Measurements from ENCODE around the gene PC. TPM values are rescaled to one million over a fixed set of nuclear protein-coding genes. Genes with fewer than 3 reads are reported as not detected.
A peak's percentile ranks its signal among the peaks of the same experiment; 100 is the strongest.

PC gene
- total and polyA plus RNA-seq, 9 of the 15 experiments (the other 6 are each of a cell fraction or from before 2014, with no cell fraction given) = 0.94 to 38.0 (median 8.7) TPM

- H4K20me1 ChIP-seq (replicated peaks; ENCODE audit: control insufficient read depth, insufficient read depth, low read length) = 0 out of 2 replicates have a peak, but pooled peaks cover 3% of the 10 kb centered on the region
- peaks cover 10 to 75% of the 10 kb centered on the region in 2 experiments; a peak in 4 of 5 replicates for H3K4me1 ChIP-seq (replicated peaks in 1 of 2; ENCODE audit: control insufficient read depth in 2 of 2, insufficient read depth in 2 of 2, low read length in 2 of 2)
- H3K9me1 ChIP-seq (ENCODE audit: control insufficient read depth, insufficient read depth, low read length) = no peaks in the 10 kb centered on the region
- H3K9ac ChIP-seq (ENCODE audit: insufficient read depth in 1 of 2, low read depth in 2 of 2, low read length in 2 of 2) = peak overlapping the region in 1 of 2 experiments; percentile 28; a peak in 1 of 4 replicates
- no peak overlapping the region for H3K4me2 ChIP-seq (ENCODE audit: insufficient read depth, low read length)
- WGBS (ENCODE audit: insufficient coverage, low coverage, missing lambda C conversion rate) = 73% methylated on average over 21 of the region's 35 CpGs
- H3K27me3 ChIP-seq (ENCODE audit: control insufficient read depth in 2 of 2, insufficient read depth in 2 of 2, low read length in 2 of 2) = no peaks in the 10 kb centered on the region
- H3K27ac ChIP-seq (ENCODE audit: extremely low read depth, low read depth, low read length) = no peak overlapping the region
- DNase-seq (ENCODE audit: extremely low read depth in 1 of 4, low spot score in 3 of 4) (no peak), ATAC-seq (no peak), FAIRE-seq (no peak)
- BruUV-seq (replicated peaks) = no TSS peak
- in situ Hi-C loops (cut with MboI) (no loop called here), intact Hi-C loops (cut with micrococcal nuclease) (no loop called here)
- H2AFZ ChIP-seq (ENCODE audit: low read depth, low read length) = no peak overlapping the region
- H3K36me3 ChIP-seq (ENCODE audit: control insufficient read depth, insufficient read depth, low read length) = peaks cover 24% of the 10 kb centered on the region; the same call in 1 of the 3 replicates
- POLR2A ChIA-PET = interaction anchor here (1.0 to 1.6 kb wide), 4 partner anchors 12 to 167 kb away, joined by 3 to 6 read pairs (median 4); no protein-coding TSS in a partner anchor
- H3K4me3 ChIP-seq = no peak overlapping the region
- CTCF ChIA-PET (ENCODE audit: low intra/inter-chr PET ratio) = no interaction called here
- H3K9me3 ChIP-seq (replicated peaks; ENCODE audit: control insufficient read depth, insufficient read depth, low read depth, low read length) = no peaks in the 10 kb centered on the region
- H3K79me2 ChIP-seq (ENCODE audit: control insufficient read depth, insufficient read depth, low read length) = no peaks in the 10 kb centered on the region
- TF ChIP-seq ADNP (tag; IDR thresholded peaks at IDR 0.05) = no peak
- no peak for TF ChIP-seq SMARCE1 (IDR thresholded peaks at IDR 0.05)
- TF ChIP-seq KDM5B (IDR thresholded peaks at IDR 0.05; ENCODE audit: insufficient replicate concordance, low read depth, low read length) = no peak
- TF ChIP-seq ZNF134 (CRISPR knock-in tag; conservative IDR thresholded peaks at IDR 0.05) = no peak
- TF ChIP-seq, protein P1, sequence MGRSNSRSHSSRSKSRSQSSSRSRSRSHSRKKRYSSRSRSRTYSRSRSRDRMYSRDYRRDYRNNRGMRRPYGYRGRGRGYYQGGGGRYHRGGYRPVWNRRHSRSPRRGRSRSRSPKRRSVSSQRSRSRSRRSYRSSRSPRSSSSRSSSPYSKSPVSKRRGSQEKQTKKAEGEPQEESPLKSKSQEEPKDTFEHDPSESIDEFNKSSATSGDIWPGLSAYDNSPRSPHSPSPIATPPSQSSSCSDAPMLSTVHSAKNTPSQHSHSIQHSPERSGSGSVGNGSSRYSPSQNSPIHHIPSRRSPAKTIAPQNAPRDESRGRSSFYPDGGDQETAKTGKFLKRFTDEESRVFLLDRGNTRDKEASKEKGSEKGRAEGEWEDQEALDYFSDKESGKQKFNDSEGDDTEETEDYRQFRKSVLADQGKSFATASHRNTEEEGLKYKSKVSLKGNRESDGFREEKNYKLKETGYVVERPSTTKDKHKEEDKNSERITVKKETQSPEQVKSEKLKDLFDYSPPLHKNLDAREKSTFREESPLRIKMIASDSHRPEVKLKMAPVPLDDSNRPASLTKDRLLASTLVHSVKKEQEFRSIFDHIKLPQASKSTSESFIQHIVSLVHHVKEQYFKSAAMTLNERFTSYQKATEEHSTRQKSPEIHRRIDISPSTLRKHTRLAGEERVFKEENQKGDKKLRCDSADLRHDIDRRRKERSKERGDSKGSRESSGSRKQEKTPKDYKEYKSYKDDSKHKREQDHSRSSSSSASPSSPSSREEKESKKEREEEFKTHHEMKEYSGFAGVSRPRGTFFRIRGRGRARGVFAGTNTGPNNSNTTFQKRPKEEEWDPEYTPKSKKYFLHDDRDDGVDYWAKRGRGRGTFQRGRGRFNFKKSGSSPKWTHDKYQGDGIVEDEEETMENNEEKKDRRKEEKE (IDR thresholded peaks at IDR 0.05; ENCODE audit: borderline replicate concordance in 1 of 2, control insufficient read depth in 1 of 2, low read depth in 2 of 2, low read length in 1 of 2) = no peak
- TF ChIP-seq RBM17 (IDR thresholded peaks at IDR 0.05; ENCODE audit: borderline replicate concordance, low read depth, low read length) = no peak
- TF ChIP-seq ATF3 (IDR thresholded peaks at IDR 0.05) = no peak
- no peak for TF ChIP-seq ATF3 (CRISPR knock-in tag; conservative IDR thresholded peaks at IDR 0.05)
- TF ChIP-seq EZH2 (IDR thresholded peaks at IDR 0.05; ENCODE audit: borderline replicate concordance, low read depth, low read length) = no peak
- no peak for TF ChIP-seq KLF1 (tag; IDR thresholded peaks at IDR 0.05)
These were observed 93.8 kb downstream of the PC start for GRCh38 chr11:66864172-66864901.
